Neural cell (in vitro differentiated cells): ENCODE results near the gene SUGCT. TPM values are rescaled to one million over a fixed set of nuclear protein-coding genes. Genes with fewer than 3 reads are reported as not detected.

ENCODE experiments used
- H2AFZ ChIP-seq: fragments of 200-600, 300-800 bp; sonication (generic), shearing (Covaris generic); 2 replicates; pipeline ENCODE4 v1.6.0; 2014; ENCODE audit warnings: low read depth, mild to moderate bottlenecking, antibody characterized with exemption, low read length, moderate library complexity
- H3F3A ChIP-seq: fragments of 200-600 bp; shearing (Covaris generic); 2 replicates; pipeline ENCODE4 v1.6.1; 2016; ENCODE audit warnings: mild to moderate bottlenecking, moderate library complexity, mixed read lengths, antibody characterized with exemption, low read length; ENCODE audit not compliant: insufficient read depth, poor library complexity, severe bottlenecking
- H3K27ac ChIP-seq: fragments of 200-600, 300-800 bp; sonication (generic), shearing (Covaris generic); 2 replicates; pipeline ENCODE4 v1.5.1; 2014; ENCODE audit warnings: mild to moderate bottlenecking, low read length, moderate library complexity
- H3K27me3 ChIP-seq: fragments of 300-800, 200-600 bp; sonication (generic), shearing (Covaris generic); 2 replicates; pipeline ENCODE4 v1.6.0; 2014; ENCODE audit warnings: mild to moderate bottlenecking, low read depth, low read length, moderate library complexity; ENCODE audit not compliant: insufficient read depth
- H3K36me3 ChIP-seq: fragments of 300-800, 200-600 bp; sonication (generic), shearing (Covaris generic); 2 replicates; pipeline ENCODE4 v1.5.1; 2014; ENCODE audit warnings: mild to moderate bottlenecking, antibody characterized with exemption, low read length, moderate library complexity; ENCODE audit not compliant: insufficient read depth
- H3K4me2 ChIP-seq: fragments of 300-800, 200-600 bp; sonication (generic), shearing (Covaris generic); 2 replicates; pipeline ENCODE4 v1.6.0; 2014; ENCODE audit warnings: mild to moderate bottlenecking, low read length
- H3K4me3 ChIP-seq: fragments of 300-800, 200-600 bp; sonication (generic), shearing (Covaris generic); 2 replicates; pipeline ENCODE4 v1.5.1; 2014; ENCODE audit warnings: mild to moderate bottlenecking, low read length, moderate library complexity
- H3K79me2 ChIP-seq: fragments of 200-600 bp; shearing (Covaris generic); replicated peaks from 2 replicates; pipeline ENCODE4 v1.6.0; 2014; ENCODE audit warnings: mild to moderate bottlenecking, low read length, moderate library complexity; ENCODE audit not compliant: insufficient read depth
- H3K9ac ChIP-seq: fragments of 300-800, 200-600 bp; sonication (generic), shearing (Covaris generic); 2 replicates; pipeline ENCODE4 v1.6.1; 2016; ENCODE audit warnings: mild to moderate bottlenecking, low read length, mixed read lengths
- H3K9me2 ChIP-seq: fragments of 200-600 bp; shearing (Covaris generic); 2 replicates; pipeline ENCODE4 v1.6.1; 2016; ENCODE audit warnings: mild to moderate bottlenecking, low read length, mixed read lengths; ENCODE audit not compliant: insufficient read depth
- H3K9me3 ChIP-seq: fragments of 200-600, 300-800 bp; sonication (generic), shearing (Covaris generic); 2 replicates; pipeline ENCODE4 v1.6.1; 2016; ENCODE audit warnings: mild to moderate bottlenecking, mixed run types, low read length, moderate library complexity, mixed read lengths
- H4K20me1 ChIP-seq: fragments of 200-600 bp; shearing (Covaris generic); 2 replicates; pipeline ENCODE4 v1.6.1; 2016; ENCODE audit warnings: mild to moderate bottlenecking, mixed run types; ENCODE audit not compliant: insufficient read depth
- CTCF ChIP-seq: fragments of 450-650 bp; IDR thresholded peaks from 2 replicates; pipeline ENCODE4 v1.5.1; 2014; ENCODE audit warnings: antibody characterized with exemption, mild to moderate bottlenecking, moderate library complexity; ENCODE audit not compliant: poor library complexity, severe bottlenecking
- EP300 ChIP-seq: fragments of 450-650 bp; conservative IDR thresholded peaks from 2 replicates; pipeline ENCODE4 v1.6.1; 2014; ENCODE audit warnings: antibody characterized with exemption, mild to moderate bottlenecking, moderate library complexity; ENCODE audit not compliant: poor library complexity, severe bottlenecking
- EZH2 ChIP-seq: fragments of 200-600, 300-800 bp; shearing (Covaris generic), sonication (generic); IDR thresholded peaks from 2 replicates; pipeline ENCODE4 v1.6.1; 2014; ENCODE audit warnings: antibody characterized with exemption, low read length, borderline replicate concordance, mild to moderate bottlenecking; ENCODE audit not compliant: insufficient read depth, poor library complexity, severe bottlenecking
- MXI1 ChIP-seq: fragments of 450-650 bp; conservative IDR thresholded peaks from 2 replicates; pipeline ENCODE4 v1.6.1; 2014; ENCODE audit warnings: antibody characterized with exemption, mild to moderate bottlenecking; ENCODE audit not compliant: poor library complexity, severe bottlenecking
- POLR2AphosphoS5 ChIP-seq: IDR thresholded peaks from 2 replicates; pipeline ENCODE4 v1.6.1; 2012
- RAD21 ChIP-seq: fragments of 450-650 bp; conservative IDR thresholded peaks from 2 replicates; pipeline ENCODE4 v1.6.1; 2014; ENCODE audit warnings: antibody characterized with exemption, mild to moderate bottlenecking, moderate library complexity
- SMC3 ChIP-seq: fragments of 450-650 bp; conservative IDR thresholded peaks from 2 replicates; pipeline ENCODE4 v1.6.1; 2014; ENCODE audit warnings: antibody characterized with exemption, mild to moderate bottlenecking, moderate library complexity; ENCODE audit not compliant: poor library complexity
- TAF1 ChIP-seq: IDR thresholded peaks from 2 replicates; pipeline ENCODE4 v1.6.1; 2012; ENCODE audit warnings: low read depth
- polyA plus RNA-seq: library from polyadenylated mRNA; depleted of rRNA; stranded (reverse); fragments of >200 nt; gene quantifications from 2 replicates; pipeline ENCODE4 v1.2.3, GENCODE V29; 2014
- TF ChIP-seq, protein P1 (sequence below): IDR thresholded peaks from 2 replicates; pipeline ENCODE4 v1.6.1; 2012; ENCODE audit warnings: borderline replicate concordance

The SUGCT gene
- polyA plus RNA-seq, 1 donor from 2014 or later: not detected

DNA sequence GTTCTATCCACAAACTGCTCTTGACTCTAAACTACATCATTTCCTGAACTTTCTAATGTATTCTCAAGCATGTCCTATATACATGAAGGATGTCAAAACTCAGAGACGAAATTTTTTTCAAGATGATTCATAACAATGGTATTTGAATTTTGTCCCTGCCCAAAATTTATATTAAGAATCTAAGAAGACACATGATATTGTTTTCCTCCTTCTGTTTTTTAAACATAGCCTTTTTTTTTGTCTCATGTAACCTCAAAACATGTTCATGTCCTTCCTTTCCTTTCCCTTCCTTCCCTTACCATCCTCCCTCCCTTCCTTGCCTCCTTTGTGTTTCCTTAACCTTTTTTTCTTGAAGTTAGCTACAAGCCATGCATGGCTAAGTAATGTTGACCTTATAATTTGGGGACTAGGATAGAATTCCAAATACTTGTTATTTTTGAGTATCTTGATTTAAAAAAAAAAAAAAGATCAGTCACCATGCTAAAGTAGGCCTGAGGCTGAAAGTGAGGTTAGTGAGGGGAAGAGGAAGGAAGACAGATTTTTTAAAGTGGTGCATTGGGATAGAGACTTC lies 163.0 kb downstream of the SUGCT start:
- H3K4me2 ChIP-seq: no peak overlapping the region
- H3K27ac ChIP-seq: no peak overlapping the region
- no peaks in the 10 kb centered on the region for H4K20me1 ChIP-seq
- H3K9me2 ChIP-seq: no peaks in the 10 kb centered on the region
- no peaks in the 10 kb centered on the region for H3K79me2 ChIP-seq
- H3K9ac ChIP-seq: no peak overlapping the region
- H3K27me3 ChIP-seq: no peaks in the 10 kb centered on the region
- no peaks in the 10 kb centered on the region for H3K36me3 ChIP-seq
- TF ChIP-seq CTCF: no peak
- no peak for TF ChIP-seq MXI1
- no peak for TF ChIP-seq RAD21
- TF ChIP-seq SMC3: no peak
- TF ChIP-seq EZH2: no peak
- TF ChIP-seq POLR2AphosphoS5: no peak
- no peak for TF ChIP-seq EP300
- TF ChIP-seq TAF1: no peak
- TF ChIP-seq, protein P1, sequence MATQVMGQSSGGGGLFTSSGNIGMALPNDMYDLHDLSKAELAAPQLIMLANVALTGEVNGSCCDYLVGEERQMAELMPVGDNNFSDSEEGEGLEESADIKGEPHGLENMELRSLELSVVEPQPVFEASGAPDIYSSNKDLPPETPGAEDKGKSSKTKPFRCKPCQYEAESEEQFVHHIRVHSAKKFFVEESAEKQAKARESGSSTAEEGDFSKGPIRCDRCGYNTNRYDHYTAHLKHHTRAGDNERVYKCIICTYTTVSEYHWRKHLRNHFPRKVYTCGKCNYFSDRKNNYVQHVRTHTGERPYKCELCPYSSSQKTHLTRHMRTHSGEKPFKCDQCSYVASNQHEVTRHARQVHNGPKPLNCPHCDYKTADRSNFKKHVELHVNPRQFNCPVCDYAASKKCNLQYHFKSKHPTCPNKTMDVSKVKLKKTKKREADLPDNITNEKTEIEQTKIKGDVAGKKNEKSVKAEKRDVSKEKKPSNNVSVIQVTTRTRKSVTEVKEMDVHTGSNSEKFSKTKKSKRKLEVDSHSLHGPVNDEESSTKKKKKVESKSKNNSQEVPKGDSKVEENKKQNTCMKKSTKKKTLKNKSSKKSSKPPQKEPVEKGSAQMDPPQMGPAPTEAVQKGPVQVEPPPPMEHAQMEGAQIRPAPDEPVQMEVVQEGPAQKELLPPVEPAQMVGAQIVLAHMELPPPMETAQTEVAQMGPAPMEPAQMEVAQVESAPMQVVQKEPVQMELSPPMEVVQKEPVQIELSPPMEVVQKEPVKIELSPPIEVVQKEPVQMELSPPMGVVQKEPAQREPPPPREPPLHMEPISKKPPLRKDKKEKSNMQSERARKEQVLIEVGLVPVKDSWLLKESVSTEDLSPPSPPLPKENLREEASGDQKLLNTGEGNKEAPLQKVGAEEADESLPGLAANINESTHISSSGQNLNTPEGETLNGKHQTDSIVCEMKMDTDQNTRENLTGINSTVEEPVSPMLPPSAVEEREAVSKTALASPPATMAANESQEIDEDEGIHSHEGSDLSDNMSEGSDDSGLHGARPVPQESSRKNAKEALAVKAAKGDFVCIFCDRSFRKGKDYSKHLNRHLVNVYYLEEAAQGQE: no peak
- H3K9me3 ChIP-seq: no peaks in the 10 kb centered on the region
- H3F3A ChIP-seq: no peaks in the 10 kb centered on the region
- no peak overlapping the region for H2AFZ ChIP-seq
- H3K4me3 ChIP-seq: no peak overlapping the region

GRCh38 chr7:40298421-40298820 lies 163.6 kb downstream of the SUGCT start:
- TF ChIP-seq EZH2 (no peak), TAF1 (no peak), RAD21 (no peak), EP300 (no peak), SMC3 (no peak), CTCF (no peak), MXI1 (no peak), POLR2AphosphoS5 (no peak)
- TF ChIP-seq, protein P1: no peak
- H3K79me2 ChIP-seq: no peaks in the 10 kb centered on the region
- no peak overlapping the region for H3K9ac ChIP-seq

More at GRCh38 chr7:40298421-40298820, 163.6 kb downstream of the SUGCT start:
- H3K4me3 ChIP-seq: no peak overlapping the region
- no peaks in the 10 kb centered on the region for H3K27me3 ChIP-seq
- H3K27ac ChIP-seq: no peak overlapping the region
- H4K20me1 ChIP-seq: no peaks in the 10 kb centered on the region
- H3K9me2 ChIP-seq: no peaks in the 10 kb centered on the region
- no peaks in the 10 kb centered on the region for H3F3A ChIP-seq
- no peak overlapping the region for H3K4me2 ChIP-seq
- no peak overlapping the region for H2AFZ ChIP-seq
- H3K9me3 ChIP-seq: no peaks in the 10 kb centered on the region
- no peaks in the 10 kb centered on the region for H3K36me3 ChIP-seq
